H9 (cell line): Measurements from ENCODE around the gene RABGAP1L. TPM values are rescaled to one million over a fixed set of nuclear protein-coding genes. Genes with fewer than 3 reads are reported as not detected.

Experiments
- DNase-seq: peaks from one replicate; pipeline ENCODE4 v3.0.0-alpha.2; 2017
- H2AFZ ChIP-seq: one replicate; pipeline ENCODE4 v1.6.1; 2013; ENCODE audit warnings: mild to moderate bottlenecking, low read length, control low read depth, moderate library complexity
- H2AK5ac ChIP-seq: 2 replicates; pipeline ENCODE4 v1.6.1; 2013; ENCODE audit warnings: low read length, control low read depth, mixed read lengths; ENCODE audit not compliant: insufficient read length
- H2BK120ac ChIP-seq: one replicate; pipeline ENCODE4 v1.6.1; 2013; ENCODE audit warnings: low read depth, mild to moderate bottlenecking, low read length, control low read depth, inconsistent platforms; ENCODE audit not compliant: poor library complexity, severe bottlenecking
- H2BK12ac ChIP-seq: 2 replicates; pipeline ENCODE4 v1.6.1; 2013; ENCODE audit warnings: low read length, control low read depth, mixed read lengths, low read depth; ENCODE audit not compliant: insufficient read length
- H2BK15ac ChIP-seq: 2 replicates; pipeline ENCODE4 v1.6.1; 2013; ENCODE audit warnings: low read depth, low read length, control low read depth
- H2BK20ac ChIP-seq: one replicate; pipeline ENCODE4 v1.6.1; 2013; ENCODE audit warnings: low read depth, mild to moderate bottlenecking, low read length, control low read depth, inconsistent platforms; ENCODE audit not compliant: poor library complexity, severe bottlenecking
- H2BK5ac ChIP-seq: 2 replicates; pipeline ENCODE4 v1.6.1; 2013; ENCODE audit warnings: low read length, control low read depth, mixed read lengths; ENCODE audit not compliant: insufficient read length
- H3K14ac ChIP-seq: 2 replicates; pipeline ENCODE4 v1.6.1; 2013; ENCODE audit warnings: low read length, control low read depth; ENCODE audit not compliant: insufficient read depth
- H3K18ac ChIP-seq: 2 replicates; pipeline ENCODE4 v1.6.1; 2013; ENCODE audit warnings: low read depth, mild to moderate bottlenecking, mixed read lengths, low read length, control low read depth; ENCODE audit not compliant: insufficient read length
- H3K23ac ChIP-seq: 2 replicates; pipeline ENCODE4 v1.6.1; 2013; ENCODE audit warnings: low read length, control low read depth, mixed read lengths, low read depth; ENCODE audit not compliant: insufficient read length
- H3K23me2 ChIP-seq: 2 replicates; pipeline ENCODE4 v1.6.1; 2013; ENCODE audit warnings: low read depth, mild to moderate bottlenecking, mixed read lengths, low read length, control low read depth; ENCODE audit not compliant: insufficient read length, poor library complexity, severe bottlenecking
- H3K27ac ChIP-seq: 2 replicates; pipeline ENCODE4 v1.5.1; 2013; ENCODE audit warnings: low read length, control low read depth, mixed read lengths, low read depth; ENCODE audit not compliant: insufficient read length
- H3K27me3 ChIP-seq: 2 replicates; pipeline ENCODE4 v1.6.1; 2013; ENCODE audit warnings: low read length, control low read depth, inconsistent platforms; ENCODE audit not compliant: insufficient read depth
- H3K4ac ChIP-seq: 2 replicates; pipeline ENCODE4 v1.6.1; 2013; ENCODE audit warnings: low read depth, mild to moderate bottlenecking, control low read depth, inconsistent platforms, low read length, moderate library complexity
- H3K4me1 ChIP-seq: 2 replicates; pipeline ENCODE4 v1.6.1; 2013; ENCODE audit warnings: low read length, control low read depth, inconsistent platforms; ENCODE audit not compliant: insufficient read depth
- H3K4me2 ChIP-seq: 2 replicates; pipeline ENCODE4 v1.6.1; 2013; ENCODE audit warnings: low read length, control low read depth, mixed read lengths; ENCODE audit not compliant: insufficient read length, insufficient read depth
- H3K56ac ChIP-seq: 2 replicates; pipeline ENCODE4 v1.6.1; 2013; ENCODE audit warnings: low read depth, mild to moderate bottlenecking, mixed read lengths, low read length, control low read depth; ENCODE audit not compliant: insufficient read length
- H3K79me1 ChIP-seq: 2 replicates; pipeline ENCODE4 v1.6.1; 2013; ENCODE audit warnings: low read depth, mild to moderate bottlenecking, moderate library complexity, low read length, control low read depth, inconsistent platforms; ENCODE audit not compliant: insufficient read depth, poor library complexity, severe bottlenecking
- H3K79me2 ChIP-seq: 2 replicates; pipeline ENCODE4 v1.6.1; 2013; ENCODE audit warnings: low read length, control low read depth, inconsistent platforms; ENCODE audit not compliant: insufficient read depth
- H3K9ac ChIP-seq: 2 replicates; pipeline ENCODE4 v1.6.1; 2013; ENCODE audit warnings: low read length, control low read depth, mixed read lengths; ENCODE audit not compliant: insufficient read length; ENCODE audit errors: extremely low read depth
- H3K9me3 ChIP-seq: one replicate; pipeline ENCODE4 v1.6.1; 2013; ENCODE audit warnings: low read depth, low read length, inconsistent platforms; ENCODE audit not compliant: control insufficient read depth
- H3T11ph ChIP-seq: one replicate; pipeline ENCODE4 v1.6.1; 2013; ENCODE audit warnings: mild to moderate bottlenecking, low read length, control low read depth, inconsistent platforms
- H4K20me1 ChIP-seq: one replicate; pipeline ENCODE4 v1.6.1; 2013; ENCODE audit not compliant: control insufficient read depth, insufficient read length, insufficient read depth
- H4K5ac ChIP-seq: 2 replicates; pipeline ENCODE4 v1.6.1; 2013; ENCODE audit warnings: low read depth, mild to moderate bottlenecking, mixed read lengths, low read length, control low read depth; ENCODE audit not compliant: insufficient read length
- H4K8ac ChIP-seq: replicated peaks from 2 replicates; pipeline ENCODE4 v1.6.1; 2013; ENCODE audit warnings: low read length, control low read depth, mixed read lengths, low read depth; ENCODE audit not compliant: insufficient read length
- H4K91ac ChIP-seq: 2 replicates; pipeline ENCODE4 v1.6.1; 2013; ENCODE audit warnings: low read depth, mild to moderate bottlenecking, moderate library complexity, mixed read lengths, low read length, control low read depth; ENCODE audit not compliant: insufficient read length
- H3K27ac Mint-ChIP-seq, 3 experiments: 2 replicates in 2 of 3; 3 replicates in 1 of 3; pipeline ENCODE4 v1.8.0; 2020 to 2021; ENCODE audit warnings: mixed read lengths in 3 of 3, mild to moderate bottlenecking in 1 of 3, moderate library complexity in 1 of 3
- H3K27me3 Mint-ChIP-seq: 2 replicates; pipeline ENCODE4 v1.8.0; 2021; ENCODE audit warnings: low read depth, mild to moderate bottlenecking, moderate library complexity, mixed read lengths
- H3K36me3 Mint-ChIP-seq, 3 experiments: 2 replicates in 2 of 3; 3 replicates in 1 of 3; pipeline ENCODE4 v1.8.0; 2020 to 2021; ENCODE audit warnings: low read depth in 3 of 3, mixed read lengths in 3 of 3; ENCODE audit not compliant: insufficient read depth in 1 of 3
- H3K4me1 Mint-ChIP-seq, 2 experiments: 2 replicates each; pipeline ENCODE4 v1.8.0; 2020; ENCODE audit warnings: mixed read lengths in 2 of 2
- H3K4me3 Mint-ChIP-seq, 2 experiments: 2 replicates in 1 of 2; 3 replicates in 1 of 2; pipeline ENCODE4 v1.8.0; 2020 to 2021; ENCODE audit warnings: mild to moderate bottlenecking in 2 of 2, mixed read lengths in 2 of 2, moderate library complexity in 1 of 2
- H3K9me3 Mint-ChIP-seq, 2 experiments: 2 replicates in 1 of 2; 3 replicates in 1 of 2; pipeline ENCODE4 v1.8.0; 2020; ENCODE audit warnings: mild to moderate bottlenecking in 2 of 2, mixed read lengths in 2 of 2, moderate library complexity in 1 of 2
- CTCF ChIP-seq: fragments of 200-600 bp; sonication (generic); conservative IDR thresholded peaks from 3 replicates; pipeline ENCODE4 v1.8.0; 2021; ENCODE audit warnings: antibody characterized with exemption, mild to moderate bottlenecking
- WGBS: extraction: QIAGEN DNeasy Blood & Tissue Kit; methylation state at CpG from one replicate; pipeline ENCODE4 v1.1.7; 2013; ENCODE audit warnings: missing lambda C conversion rate, low lambda C conversion rate, mixed read lengths; ENCODE audit not compliant: insufficient read length; ENCODE audit errors: extremely low coverage; 5-methylcytosine and 5-hydroxymethylcytosine counted together
- total RNA-seq: library from RNA; stranded (reverse); gene quantifications from 2 replicates; pipeline ENCODE4 v1.2.1, GENCODE V29; 2021

RABGAP1L gene
- total RNA-seq, 1 experiment from 2014 or later, result 147 TPM

GRCh38 chr1:174969977-174970376 lies 810.7 kb downstream of the RABGAP1L start:
- WGBS, result no CpG with 5 or more reads among the region's 1 CpG
- H3K4me1 Mint-ChIP-seq, result peaks cover 2 to 3% of the 10 kb centered on the region in 2 experiments; a peak in 2 of 4 replicates

More at GRCh38 chr1:174969977-174970376, 810.7 kb downstream of the RABGAP1L start:
- Histone ChIP-seq H3K4ac (no peak overlapping the region), H2AK5ac (no peak overlapping the region), H2BK12ac (no peak overlapping the region), H3K79me1 (peaks cover 3% of the 10 kb centered on the region), H3K18ac (no peak overlapping the region), H4K20me1 (no peaks in the 10 kb centered on the region), H3K23me2 (no peaks in the 10 kb centered on the region), H4K5ac (no peak overlapping the region), H2BK5ac (no peak overlapping the region), H2BK15ac (no peak overlapping the region), H3K9me3 (no peaks in the 10 kb centered on the region), H4K91ac (no peak overlapping the region), H3T11ph (no peak overlapping the region), H3K9ac (no peak overlapping the region), H3K56ac (no peak overlapping the region), H2BK120ac (no peak overlapping the region), H3K23ac (no peak overlapping the region), H3K27ac (no peak overlapping the region), H3K4me2 (no peak overlapping the region), H3K27me3 (no peaks in the 10 kb centered on the region), H4K8ac (no peak overlapping the region), H3K14ac (no peak overlapping the region), H2AFZ (no peak overlapping the region), H3K4me1 (peaks cover 3% of the 10 kb centered on the region; the same call in 1 of the 2 replicates), H3K79me2 (no peaks in the 10 kb centered on the region), H2BK20ac (no peak overlapping the region)
- Mint-ChIP-seq H3K36me3 (peaks cover 22 to 57% (median 51%) of the 10 kb centered on the region in 3 experiments; a peak in 6 of 7 replicates), H3K9me3 (no peaks in the 10 kb centered on the region), H3K4me3 (no peak overlapping the region), H3K27me3 (no peaks in the 10 kb centered on the region), H3K27ac (peak overlapping the region in 2 of 3 experiments; percentile 51 to 75; a peak in 2 of 7 replicates)
- TF ChIP-seq CTCF, result no peak
- no peak for DNase-seq
